ENCODE results near the gene PMPCA. TPM values are rescaled to one million over a fixed set of nuclear protein-coding genes. Genes with fewer than 3 reads are reported as not detected.

Gene PMPCA
- total RNA-seq, 1 experiment from 2014 or later: 116 TPM

GRCh38 chr9:136418182-136419091 is 8.0 kb downstream of the PMPCA start:
- H3K36me3 ChIP-seq (ENCODE audit: control insufficient read depth in 1 of 2, insufficient read depth in 2 of 2, low read length in 2 of 2): peaks cover 56 to 78% of the 10 kb centered on the region in 2 experiments
- H3K9me3 ChIP-seq (ENCODE audit: control insufficient read depth in 1 of 2, insufficient read depth in 1 of 2, low read depth in 1 of 2, low read length in 2 of 2): no peaks in the 10 kb centered on the region
- no peak overlapping the region for H3K4me2 ChIP-seq (ENCODE audit: low read length)
- no peak for DNase-seq (ENCODE audit: low read depth, low spot score)
- no peaks in the 10 kb centered on the region for H4K20me1 ChIP-seq (ENCODE audit: insufficient read depth)
- no peaks in the 10 kb centered on the region for H3K27me3 ChIP-seq (ENCODE audit: insufficient read depth, low read length)
- H3K79me2 ChIP-seq (ENCODE audit: insufficient read depth, low read length): peaks cover 35% of the 10 kb centered on the region
- no peak overlapping the region for H3K9ac ChIP-seq (ENCODE audit: low read length)
- RAD21 ChIA-PET (ENCODE audit: low non-redundant PET in 1 of 2, low total read pairs in 2 of 2, uncharacterized antibody in 2 of 2, unreplicated experiment in 2 of 2): no interaction called here
- TF ChIP-seq REST (IDR thresholded peaks at IDR 0.05; ENCODE audit: low read depth) (no peak), ZNF274 (IDR thresholded peaks at IDR 0.05; ENCODE audit: low read depth, low read length) (no peak), SIN3A (IDR thresholded peaks at IDR 0.05; ENCODE audit: low read depth) (no peak), POLR2AphosphoS5 (IDR thresholded peaks at IDR 0.05; ENCODE audit: low read depth, low read length) (no peak), ZBTB33 (IDR thresholded peaks at IDR 0.05; ENCODE audit: extremely low read depth, insufficient replicate concordance, low read length) (no peak), FOSL1 (IDR thresholded peaks at IDR 0.05; ENCODE audit: low read depth) (no peak)
- H3K9me2 ChIP-seq (ENCODE audit: insufficient read depth): no peaks in the 10 kb centered on the region
- POLR2A ChIA-PET: no interaction called here
- intact Hi-C loops (cut with micrococcal nuclease): no loop called here
- no TSS peak for BruUV-seq (replicated peaks)
- ATAC-seq: no peak
- H2AFZ ChIP-seq (ENCODE audit: low read depth, low read length, poor library complexity, severe bottlenecking): no peak overlapping the region
- no peak overlapping the region for H3K27ac ChIP-seq (ENCODE audit: low read depth, low read length)
- no peaks in the 10 kb centered on the region for H3K4me1 ChIP-seq (ENCODE audit: control insufficient read depth in 1 of 2, insufficient read depth in 2 of 2, low read length in 2 of 2)
- no peak overlapping the region for H3K4me3 ChIP-seq (replicated peaks in 1 of 2; ENCODE audit: low read depth in 1 of 2, low read length in 2 of 2)
- CTCF ChIA-PET: no interaction called here
